Umbilical cord (tissue), 2 donors: Measurements from ENCODE around the gene SNX27. TPM values are rescaled to one million over a fixed set of nuclear protein-coding genes. Genes with fewer than 3 reads are reported as not detected.
A peak's percentile ranks its signal among the peaks of the same experiment; 100 is the strongest.
"Not testable (repeated sequence)": the region's sequence is repeated elsewhere in the genome, so short reads cannot be mapped to it uniquely, and the experiment has no call there.

ENCODE experiments used
- DNase-seq: peaks from one replicate; pipeline ENCODE4 v3.0.0-alpha.2; 2015; ENCODE audit warnings: low spot score
- total RNA-seq: library from RNA; depleted of rRNA; stranded (reverse); fragments of >200 nt; gene quantifications from one replicate; pipeline ENCODE4 v1.2.3, GENCODE V29; 2014; ENCODE audit warnings: low replicate concordance; ENCODE audit not compliant: insufficient read depth

SNX27 gene
- total RNA-seq, 1 donor from 2014 or later = 47.4 TPM

DNA sequence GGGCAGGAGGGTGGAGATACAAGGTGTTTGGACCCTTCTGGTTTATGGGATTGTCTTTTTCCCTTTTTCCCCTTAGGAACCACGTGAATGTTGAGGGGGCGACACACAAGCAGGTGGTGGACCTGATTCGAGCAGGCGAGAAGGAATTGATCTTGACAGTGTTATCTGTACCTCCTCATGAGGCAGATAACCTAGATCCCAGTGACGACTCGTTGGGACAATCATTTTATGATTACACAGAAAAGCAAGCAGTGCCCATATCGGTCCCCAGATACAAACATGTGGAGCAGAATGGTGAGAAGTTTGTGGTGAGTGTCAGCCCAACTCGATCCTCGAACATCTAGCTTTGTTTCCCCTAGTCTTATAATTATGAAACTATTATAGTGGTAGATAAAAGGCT, 27.0 kb downstream of the SNX27 start:
- no peak for DNase-seq

DNA sequence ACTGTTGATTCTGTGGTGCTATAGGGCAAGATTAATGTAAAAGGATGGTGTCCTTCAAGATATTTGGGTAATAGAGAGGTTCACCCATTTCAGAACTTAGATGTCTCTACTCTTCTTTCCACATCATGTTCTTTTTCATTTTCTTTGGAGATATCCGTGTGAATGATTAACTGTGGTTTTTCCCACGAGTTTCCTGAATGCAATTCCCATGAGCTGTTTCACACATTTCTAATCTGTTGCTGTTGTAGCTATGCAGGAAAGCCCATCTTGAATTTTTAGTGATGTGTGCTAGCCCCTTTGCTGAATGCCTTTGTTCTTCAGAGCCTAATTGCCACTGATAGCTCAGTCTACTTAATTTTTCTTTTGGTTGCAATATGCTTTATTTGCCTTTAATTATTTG, 27.6 kb downstream of the SNX27 start:
- no peak for DNase-seq

- no peak for DNase-seq
Measured at GRCh38 chr1:151641229-151641628, 29.4 kb downstream of the SNX27 start.

DNA sequence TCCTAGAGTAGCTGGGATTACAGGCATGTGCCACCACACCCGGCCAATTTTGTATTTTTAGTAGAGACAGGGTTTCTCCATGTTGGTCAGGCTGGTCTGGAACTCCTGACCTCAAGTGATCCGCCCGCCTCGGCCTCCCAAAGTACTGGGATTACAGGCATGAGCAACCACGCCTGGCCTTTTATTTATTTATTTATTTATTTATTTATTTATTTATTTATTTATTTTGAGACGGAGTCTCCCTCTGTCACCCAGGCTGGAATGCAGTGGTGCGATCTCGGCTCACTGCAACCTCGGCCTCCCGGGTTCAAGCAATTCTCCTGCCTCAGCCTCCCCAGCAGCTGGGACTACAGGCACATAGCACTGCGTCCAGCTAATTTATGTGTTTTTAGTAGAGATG, 31.2 kb downstream of the SNX27 start:
- DNase-seq = not testable (repeated sequence)

GRCh38 chr1:151644001-151644400, 32.2 kb downstream of the SNX27 start:
- no peak for DNase-seq

DNA sequence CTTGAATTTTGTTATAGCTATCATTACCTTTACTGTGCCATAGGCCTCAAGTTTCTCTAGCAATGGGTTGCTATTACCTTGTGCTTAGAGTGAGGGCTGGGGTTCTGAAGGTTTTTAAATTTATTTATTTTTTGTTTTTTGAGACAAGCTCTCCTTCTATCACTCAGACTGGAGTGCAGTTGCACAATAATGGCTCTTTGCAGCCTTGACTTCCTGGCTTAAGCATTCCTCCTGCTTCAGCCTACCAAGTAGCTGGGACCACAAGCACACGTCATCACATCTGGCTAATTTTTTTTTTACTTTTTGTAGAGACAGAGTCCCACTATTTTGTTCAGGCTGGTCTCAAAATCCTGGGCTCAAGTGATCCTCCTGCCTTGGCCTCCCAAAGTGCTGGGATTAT, 41.5 kb downstream of the SNX27 start:
- peak; percentile 3 for DNase-seq

DNA sequence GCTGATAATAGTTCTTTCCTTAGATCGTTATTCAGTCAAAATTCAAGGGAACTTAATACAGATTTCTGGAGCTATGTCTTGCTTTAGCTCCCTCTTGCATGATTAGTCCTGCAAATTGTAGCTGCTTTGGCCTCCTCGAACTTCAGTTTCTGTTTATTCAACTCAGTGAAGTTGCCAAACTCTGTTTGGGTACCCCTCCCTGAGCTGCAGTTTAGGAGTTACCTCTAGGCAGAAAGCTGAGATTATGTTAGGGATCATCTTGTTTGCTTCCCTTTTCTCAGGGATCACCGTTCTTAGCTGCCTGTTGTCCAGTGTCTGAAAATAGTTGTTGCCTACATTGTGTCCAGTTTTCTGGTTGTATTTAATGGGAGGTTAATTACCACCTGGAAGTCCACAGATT, 43.5 kb downstream of the SNX27 start:
- DNase-seq = no peak

DNA sequence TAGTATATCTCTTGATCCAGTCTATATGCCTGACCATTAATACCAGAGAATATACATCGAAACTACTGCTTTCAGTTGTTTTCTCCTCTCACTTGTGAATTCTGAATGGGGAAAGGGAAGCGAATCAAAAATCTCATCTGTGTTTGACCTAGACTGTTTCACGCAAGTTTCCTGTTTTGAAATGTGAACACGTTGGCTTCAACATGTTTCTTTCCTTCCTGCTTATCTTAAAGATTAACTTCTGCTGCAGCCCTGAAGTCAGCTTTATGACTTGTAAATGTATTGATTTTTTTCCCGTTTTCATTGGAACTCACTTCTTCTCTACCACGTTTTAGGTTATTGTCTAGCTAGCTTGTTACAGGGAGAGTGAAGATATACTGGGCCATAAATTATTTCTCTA, 49.9 kb downstream of the SNX27 start:
- peak; percentile 8 for DNase-seq

DNA sequence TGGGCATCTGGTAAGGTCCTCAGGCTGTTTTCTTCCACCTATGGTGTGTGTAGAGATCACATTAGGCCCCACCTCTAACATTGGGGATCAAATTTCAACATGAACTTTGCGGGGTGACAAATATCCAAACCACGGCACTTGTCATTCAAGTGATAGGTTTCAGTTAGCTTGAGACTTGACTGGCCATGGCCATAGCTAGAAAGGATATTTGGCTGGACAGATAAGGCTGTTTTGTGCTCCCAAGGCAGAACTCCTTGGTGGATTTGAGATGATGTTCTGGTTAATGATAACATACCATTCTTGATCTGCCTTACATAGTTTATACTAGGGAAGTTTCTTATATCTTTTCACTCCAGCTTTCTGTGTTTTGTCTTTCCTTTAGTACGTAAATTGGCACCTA, 56.2 kb downstream of the SNX27 start:
- no peak for DNase-seq

- DNase-seq = not testable (repeated sequence)
Measured at GRCh38 chr1:151670036-151670675, 58.3 kb downstream of the SNX27 start.

- no peak for DNase-seq
Measured at GRCh38 chr1:151673407-151673806, 61.6 kb downstream of the SNX27 start.

GRCh38 chr1:151680391-151680790, 68.5 kb downstream of the SNX27 start:
- DNase-seq = no peak

- DNase-seq = no peak
Measured at GRCh38 chr1:151680826-151681225, 69.0 kb downstream of the SNX27 start.

- DNase-seq = no peak
Measured at GRCh38 chr1:151681923-151682322, 70.1 kb downstream of the SNX27 start.

- DNase-seq = not testable (repeated sequence)
Measured at GRCh38 chr1:151682901-151683300, 71.1 kb downstream of the SNX27 start.

- no peak for DNase-seq
Measured at GRCh38 chr1:151684128-151684527, 72.3 kb downstream of the SNX27 start.

DNA sequence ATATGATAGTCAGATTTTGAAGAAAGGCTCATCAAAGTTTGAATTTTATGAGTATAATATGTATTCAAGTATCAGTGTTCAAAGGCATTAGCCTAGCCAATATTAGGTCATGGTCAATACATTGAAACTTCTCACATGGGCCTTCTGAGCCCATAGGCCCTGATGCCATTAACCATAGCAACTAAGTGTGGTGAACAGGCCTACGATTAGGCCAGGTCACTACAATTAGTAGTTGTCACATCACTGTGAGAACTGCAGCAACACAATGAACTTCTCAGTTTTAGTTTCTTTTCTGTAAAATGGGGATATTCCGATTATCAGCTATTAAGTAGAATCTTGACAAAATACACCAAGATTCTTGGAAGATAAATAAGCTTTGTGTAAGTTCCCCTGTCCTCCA, 74.7 kb downstream of the SNX27 start:
- no peak for DNase-seq

DNA sequence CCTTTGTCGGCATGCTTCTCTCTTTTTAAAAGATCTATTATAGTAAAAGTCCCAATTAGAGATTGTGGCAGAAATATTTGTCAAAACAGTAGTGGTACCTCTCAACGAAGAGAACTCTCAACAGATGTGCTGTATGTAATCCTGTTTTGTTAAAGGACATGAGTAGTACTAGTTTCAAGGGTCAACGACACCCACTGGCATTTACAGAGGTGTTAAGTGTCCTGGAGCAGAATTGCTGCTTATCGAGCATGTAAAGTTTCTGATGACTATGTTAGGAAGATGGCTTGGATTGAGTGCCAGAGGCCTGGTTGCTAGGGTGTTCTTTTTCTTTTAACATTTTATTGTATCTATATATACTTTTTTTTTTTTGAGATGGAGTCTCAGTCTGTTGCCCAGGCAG, 77.6 kb downstream of the SNX27 start:
- no peak for DNase-seq

DNA sequence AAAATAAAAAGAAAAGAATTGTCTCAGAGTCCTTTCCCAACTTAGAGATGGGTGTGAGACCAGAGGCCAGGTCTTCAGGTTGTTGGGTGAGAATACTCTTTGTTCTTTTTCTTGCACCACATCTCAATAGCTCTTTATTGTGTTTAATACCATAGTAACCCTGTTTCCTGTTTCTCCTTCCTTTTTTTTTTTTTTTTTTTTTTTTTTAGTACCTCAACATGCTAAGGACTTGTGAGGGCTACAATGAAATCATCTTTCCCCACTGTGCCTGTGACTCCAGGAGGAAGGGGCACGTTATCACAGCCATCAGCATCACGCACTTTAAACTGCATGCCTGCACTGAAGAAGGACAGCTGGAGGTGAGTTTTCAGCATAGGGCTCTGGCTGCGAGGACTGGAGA, 80.4 kb downstream of the SNX27 start:
- DNase-seq = no peak

DNA sequence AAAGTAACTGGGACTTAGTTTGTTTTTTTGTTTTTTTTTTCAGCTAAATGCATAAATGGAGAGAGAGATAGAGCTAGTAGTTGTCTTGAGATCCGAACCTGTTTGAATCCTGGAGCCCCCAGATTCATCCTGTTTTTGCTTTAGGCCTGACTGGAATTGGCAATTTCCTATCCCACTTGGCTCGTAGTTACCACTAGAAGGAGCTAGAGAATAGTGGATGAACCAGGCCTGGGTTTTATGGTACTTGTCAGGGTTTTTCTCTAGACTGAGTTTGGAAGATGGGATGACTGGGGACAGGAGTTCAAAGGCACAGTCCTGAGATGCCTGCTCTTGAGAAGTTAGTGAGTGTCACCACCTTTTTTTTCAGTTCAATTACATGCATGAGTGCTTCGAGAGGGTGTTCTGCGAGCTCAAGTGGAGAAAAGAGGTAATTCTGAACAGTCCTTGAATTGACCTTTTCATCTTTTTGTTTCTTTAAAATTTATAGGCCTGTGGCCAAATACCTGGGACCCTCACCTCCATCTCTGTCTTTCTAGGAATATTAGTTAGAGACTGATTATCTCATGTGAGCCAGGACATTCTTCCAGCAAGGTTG, 81.3 kb downstream of the SNX27 start:
- peak; percentile 49 for DNase-seq

DNA sequence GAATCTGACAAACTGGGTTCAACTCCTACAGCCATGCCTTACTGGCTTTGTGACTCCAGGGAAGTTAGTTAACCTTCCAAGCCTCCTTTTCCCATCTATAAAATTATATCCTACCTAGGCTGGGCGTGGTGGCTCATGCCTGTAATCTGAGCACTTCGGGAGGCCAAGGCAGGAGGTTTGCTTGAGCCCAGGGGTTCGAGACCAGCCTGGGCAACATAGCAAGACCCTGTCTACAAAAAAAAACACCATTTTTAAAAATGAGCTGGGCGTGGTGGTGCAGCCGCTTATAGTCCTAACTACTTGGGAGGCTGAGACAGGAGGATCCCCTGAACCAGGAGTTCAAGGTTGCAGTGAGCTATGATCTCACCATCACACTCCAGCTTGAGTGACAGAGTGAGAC, 89.7 kb downstream of the SNX27 start:
- DNase-seq = no peak

- DNase-seq = no peak
Measured at GRCh38 chr1:151702936-151703335, 91.1 kb downstream of the SNX27 start.

DNA sequence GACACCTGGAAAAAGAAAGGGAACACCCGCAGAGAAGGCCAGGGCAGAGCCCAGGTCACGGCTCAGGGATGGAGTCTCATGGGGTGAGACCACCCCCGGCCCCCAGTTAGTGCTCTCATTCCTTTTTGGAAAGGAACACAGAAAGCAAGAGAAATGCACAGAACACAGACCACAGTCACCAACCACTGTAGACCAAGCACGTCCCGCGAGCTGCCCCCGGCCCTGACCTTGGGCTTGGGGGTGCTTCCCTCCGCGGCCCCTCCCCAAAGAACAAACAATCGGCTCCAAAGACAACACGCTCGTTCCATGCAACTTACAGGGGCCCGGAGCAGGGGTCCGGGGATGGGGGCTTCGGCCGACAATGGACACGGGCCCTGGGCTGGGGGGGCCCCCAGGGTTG, 92.0 kb downstream of the SNX27 start:
- DNase-seq = no peak

DNA sequence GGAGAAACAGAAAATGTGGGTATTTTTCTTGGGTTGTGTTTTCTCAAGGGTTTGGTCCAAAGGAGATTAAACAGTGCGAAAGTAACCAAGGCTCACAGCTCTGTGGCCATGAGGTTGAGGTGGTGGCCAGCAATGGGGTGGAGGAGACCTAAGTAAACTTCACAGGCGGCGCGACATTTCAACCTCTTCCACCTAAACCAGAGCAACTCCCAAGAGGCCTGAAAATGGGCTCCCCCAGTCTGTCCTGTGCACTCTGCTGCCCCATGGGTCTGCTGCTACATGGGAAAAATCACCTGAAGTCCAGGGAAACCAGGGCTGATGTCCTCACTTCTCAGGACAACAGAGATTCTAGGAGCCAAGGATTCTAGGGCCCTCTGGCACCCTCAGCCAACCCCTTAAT, 92.4 kb downstream of the SNX27 start:
- no peak for DNase-seq
